HepG2 (cell line): Measurements from ENCODE around the gene GJD3. TPM values are rescaled to one million over a fixed set of nuclear protein-coding genes. Genes with fewer than 3 reads are reported as not detected.
A peak's percentile ranks its signal among the peaks of the same experiment; 100 is the strongest.

Experiments used
- BHLHE40 ChIP-seq: IDR thresholded peaks from 2 replicates; pipeline ENCODE4 v1.6.1; 2011; ENCODE audit warnings: low read length, improper control_type of control experiment
- CTCF ChIP-seq: sonication (generic); formaldehyde crosslinking; IDR thresholded peaks from 2 replicates; pipeline ENCODE4 v1.5.0; 2020; ENCODE audit warnings: mild to moderate bottlenecking, missing genetic modification reagents, moderate library complexity
- E2F1 ChIP-seq: sonication (generic); formaldehyde crosslinking; IDR thresholded peaks from 2 replicates; pipeline ENCODE4 v1.5.0; 2020; ENCODE audit warnings: missing genetic modification reagents
- FOXA1 ChIP-seq, 2 experiments: fragments of 450-650 bp in 1 of 2; sonication (generic) in 1 of 2; formaldehyde crosslinking in 1 of 2; IDR thresholded peaks; 2 replicates each; pipeline versions ENCODE4 v1.4.0 to v1.6.1; 2016 to 2020; ENCODE audit warnings: missing genetic modification reagents in 1 of 2
- GATAD2A ChIP-seq: IDR thresholded peaks from 2 replicates; pipeline ENCODE4 v1.6.1; 2016
- GTF3A ChIP-seq: sonication (generic); formaldehyde crosslinking; conservative IDR thresholded peaks from 2 replicates; pipeline ENCODE4 v1.4.0; 2020; ENCODE audit warnings: mild to moderate bottlenecking, missing genetic modification reagents
- HOXA3 ChIP-seq: sonication (generic); formaldehyde crosslinking; IDR thresholded peaks from 2 replicates; pipeline ENCODE4 v1.5.0; 2020; ENCODE audit warnings: missing genetic modification reagents
- MLX ChIP-seq: IDR thresholded peaks from 2 replicates; pipeline ENCODE4 v1.6.1; 2016
- NBN ChIP-seq: fragments of 450-650 bp; conservative IDR thresholded peaks from 2 replicates; pipeline ENCODE4 v1.6.1; 2017
- NCOA5 ChIP-seq: sonication (generic); formaldehyde crosslinking; IDR thresholded peaks from 2 replicates; pipeline ENCODE4 v1.4.0; 2020; ENCODE audit warnings: missing genetic modification reagents
- RARA ChIP-seq: IDR thresholded peaks from 2 replicates; pipeline ENCODE4 v1.6.1; 2016; ENCODE audit warnings: missing genetic modification reagents, missing compliant biosample characterization
- RELA ChIP-seq: sonication (generic); formaldehyde crosslinking; IDR thresholded peaks from 2 replicates; pipeline ENCODE4 v1.4.0; 2020; ENCODE audit warnings: missing genetic modification reagents
- SNRNP70 ChIP-seq: fragments of 200-400 bp; formaldehyde crosslinking; IDR thresholded peaks from 2 replicates; pipeline ENCODE4 v1.6.1; 2017; ENCODE audit warnings: mild to moderate bottlenecking, low read depth, low read length, moderate library complexity
- TMF1 ChIP-seq: sonication (generic); formaldehyde crosslinking; IDR thresholded peaks from 2 replicates; pipeline ENCODE4 v1.8.1; 2022; ENCODE audit warnings: low read depth, missing genetic modification reagents
- ZBTB39 ChIP-seq: sonication (generic); formaldehyde crosslinking; IDR thresholded peaks from 2 replicates; pipeline ENCODE4 v1.5.0; 2020; ENCODE audit warnings: missing genetic modification reagents
- ZBTB7B ChIP-seq: sonication (generic); formaldehyde crosslinking; IDR thresholded peaks from 2 replicates; pipeline ENCODE4 v1.4.0; 2020; ENCODE audit warnings: missing genetic modification reagents
- ZC3H4 ChIP-seq: sonication (generic); formaldehyde crosslinking; IDR thresholded peaks from 2 replicates; pipeline ENCODE4 v1.4.0; 2020; ENCODE audit warnings: missing genetic modification reagents, borderline replicate concordance
- ZEB1 ChIP-seq: IDR thresholded peaks from 2 replicates; pipeline ENCODE4 v1.6.1; 2012; ENCODE audit warnings: mild to moderate bottlenecking, low read depth, inconsistent platforms; ENCODE audit not compliant: insufficient replicate concordance
- ZNF224 ChIP-seq: sonication (generic); formaldehyde crosslinking; IDR thresholded peaks from 2 replicates; pipeline ENCODE4 v1.5.0; 2020; ENCODE audit warnings: mild to moderate bottlenecking, missing genetic modification reagents
- ZNF256 ChIP-seq: sonication (generic); formaldehyde crosslinking; conservative IDR thresholded peaks from 2 replicates; pipeline ENCODE4 v1.4.0; 2020; ENCODE audit warnings: missing genetic modification reagents
- ZNF460 ChIP-seq: sonication (generic); formaldehyde crosslinking; IDR thresholded peaks from 2 replicates; pipeline ENCODE4 v1.5.1; 2020; ENCODE audit warnings: missing genetic modification reagents, mild to moderate bottlenecking, borderline replicate concordance
- ZNF607 ChIP-seq: sonication (generic); formaldehyde crosslinking; IDR thresholded peaks from 2 replicates; pipeline ENCODE4 v1.5.1; 2020; ENCODE audit warnings: missing genetic modification reagents, mild to moderate bottlenecking, borderline replicate concordance
- ZNF644 ChIP-seq: IDR thresholded peaks from 2 replicates; pipeline ENCODE4 v1.6.1; 2016; ENCODE audit warnings: low read depth
- ZNF713 ChIP-seq: sonication (generic); formaldehyde crosslinking; IDR thresholded peaks from 2 replicates; pipeline ENCODE4 v1.4.0; 2020; ENCODE audit warnings: mild to moderate bottlenecking, missing genetic modification reagents
- ZNF737 ChIP-seq: sonication (generic); formaldehyde crosslinking; IDR thresholded peaks from 2 replicates; pipeline ENCODE4 v1.5.0; 2020; ENCODE audit warnings: missing genetic modification reagents, mild to moderate bottlenecking, borderline replicate concordance
- ZNF747 ChIP-seq: sonication (generic); formaldehyde crosslinking; IDR thresholded peaks from 2 replicates; pipeline ENCODE4 v1.8.1; 2023; ENCODE audit warnings: missing genetic modification reagents, mild to moderate bottlenecking, borderline replicate concordance
- polyA plus RNA-seq, 8 experiments: library from polyadenylated mRNA; depleted of rRNA in 3 of 8; stranded (reverse) in 7 of 8; unstranded in 1 of 8; fragments of >200 nt; fragmentation: Illumina TruSeq in 4 of 8; extraction: Trizol in 4 of 8; gene quantifications; 2 replicates each; pipeline versions ENCODE4 v1.2.1 to v1.2.3, GENCODE V29; 2011 to 2016; ENCODE audit warnings: low read depth in 4 of 8, missing spikeins in 1 of 8, mixed read lengths in 1 of 8; ENCODE audit not compliant: insufficient read depth in 1 of 8
- total RNA-seq, 5 experiments: library from RNA; depleted of rRNA; stranded (reverse); fragments of >200 nt; fragmentation: Illumina TruSeq; extraction: Trizol; gene quantifications; 2 replicates each; pipeline ENCODE4 v1.2.3, GENCODE V29; 2016; ENCODE audit warnings: low read depth in 1 of 5

The GJD3 gene
- total and polyA plus RNA-seq, 2 of the 13 experiments (the other 11 are each of a cell fraction or from before 2014, with no cell fraction given) = not detected

GRCh38 chr17:40352237-40352778 lies 12.2 kb downstream of the GJD3 start (continued):
- TF ChIP-seq CTCF (CRISPR knock-in tag) (no peak), GATAD2A (peak; percentile 50), RARA (CRISPR knock-in tag) (peak; percentile 68), NBN (no peak), ZNF607 (CRISPR knock-in tag) (0 out of 2 replicates have a peak, but pooled peaks have one; percentile 22), FOXA1 (IDR thresholded peaks at IDR 0.05) (no peak), FOXA1 (CRISPR knock-in tag; IDR thresholded peaks at IDR 0.05) (0 out of 2 replicates have a peak, but pooled peaks have one; percentile 4), ZNF737 (CRISPR knock-in tag) (no peak), ZC3H4 (CRISPR knock-in tag) (no peak), GTF3A (CRISPR knock-in tag) (no peak), RELA (CRISPR knock-in tag) (no peak), E2F1 (no peak), ZNF224 (CRISPR knock-in tag) (no peak), ZBTB7B (no peak), ZNF713 (CRISPR knock-in tag) (no peak), ZNF256 (CRISPR knock-in tag) (peak; percentile 66; the same call in 1 of the 2 replicates), SNRNP70 (no peak), ZNF644 (no peak), ZBTB39 (no peak), ZNF460 (no peak), BHLHE40 (no peak), ZNF747 (CRISPR knock-in tag) (no peak), TMF1 (CRISPR knock-in tag) (no peak), ZEB1 (no peak), NCOA5 (CRISPR knock-in tag) (no peak), HOXA3 (CRISPR knock-in tag) (peak; percentile 14; the same call in 1 of the 2 replicates), MLX (CRISPR knock-in tag) (no peak)
